Testis (tissue), 3 donors: ENCODE results near the gene KLHL11. TPM values are rescaled to one million over a fixed set of nuclear protein-coding genes. Genes with fewer than 3 reads are reported as not detected.

Experiments
- DNase-seq: peaks from one replicate; pipeline ENCODE4 v3.0.0-alpha.2; 2019
- H3K27ac ChIP-seq, 2 donors: fragments of 200-600 bp; sonication (generic); one replicate each; pipeline ENCODE4 v1.5.1; 2019
- H3K27me3 ChIP-seq: fragments of 200-600 bp; sonication (generic); one replicate; pipeline ENCODE4 v1.5.1; 2019
- H3K36me3 ChIP-seq: fragments of 200-600 bp; sonication (generic); one replicate; pipeline ENCODE4 v1.5.1; 2017; ENCODE audit warnings: low read depth; ENCODE audit errors: missing control alignments
- H3K4me1 ChIP-seq: fragments of 200-600 bp; sonication (generic); one replicate; pipeline ENCODE4 v1.5.1; 2019
- H3K4me3 ChIP-seq, 2 donors: fragments of 200-600 bp; sonication (generic); one replicate each; pipeline ENCODE4 v1.5.1; 2017 to 2019
- H3K9me3 ChIP-seq: fragments of 200-600 bp; sonication (generic); one replicate; pipeline ENCODE4 v1.5.1; 2017
- CTCF ChIP-seq, 3 experiments: fragments of 450-650 bp in 2 of 3; fragments of 200-600 bp in 1 of 3; sonication (generic) in 1 of 3; IDR thresholded peaks; one replicate each; pipeline ENCODE4 v1.5.1; 2016 to 2019; ENCODE audit warnings: antibody characterized with exemption in 3 of 3, mild to moderate bottlenecking in 2 of 3, moderate library complexity in 1 of 3
- POLR2A ChIP-seq: fragments of 450-650 bp; IDR thresholded peaks from one replicate; pipeline ENCODE4 v1.6.1; 2017; ENCODE audit warnings: antibody characterized with exemption, mild to moderate bottlenecking, moderate library complexity
- WGBS, 2 donors: methylation state at CpG; one replicate each; pipeline ENCODE4 v1.1.5; 2018; 5-methylcytosine and 5-hydroxymethylcytosine counted together
- intact Hi-C: fragments of 100-400 bp; cut with DNase I; formaldehyde crosslinking; loops from one replicate; pipeline ENCODE4 v1.15.1; 2023; ENCODE audit warnings: low total_unique reads
- polyA plus RNA-seq: library from polyadenylated mRNA; stranded (reverse); fragments of 350-450 nt; fragmentation: Illumina TruSeq; extraction: RNeasy Lipid Tissue Mini Kit (QIAGEN cat#74804); gene quantifications from one replicate; pipeline ENCODE4 v1.2.3, GENCODE V29; 2014; ENCODE audit warnings: low read depth, low replicate concordance; ENCODE audit not compliant: insufficient read depth
- total RNA-seq, 2 donors: library from RNA; depleted of rRNA; stranded (reverse); fragments of >200 nt; gene quantifications; one replicate each; pipeline ENCODE4 v1.2.3, GENCODE V29; 2016

Gene KLHL11
- total and polyA plus RNA-seq, 3 donors from 2014 or later = 28.2 to 70.2 (median 61.3) TPM

DNA sequence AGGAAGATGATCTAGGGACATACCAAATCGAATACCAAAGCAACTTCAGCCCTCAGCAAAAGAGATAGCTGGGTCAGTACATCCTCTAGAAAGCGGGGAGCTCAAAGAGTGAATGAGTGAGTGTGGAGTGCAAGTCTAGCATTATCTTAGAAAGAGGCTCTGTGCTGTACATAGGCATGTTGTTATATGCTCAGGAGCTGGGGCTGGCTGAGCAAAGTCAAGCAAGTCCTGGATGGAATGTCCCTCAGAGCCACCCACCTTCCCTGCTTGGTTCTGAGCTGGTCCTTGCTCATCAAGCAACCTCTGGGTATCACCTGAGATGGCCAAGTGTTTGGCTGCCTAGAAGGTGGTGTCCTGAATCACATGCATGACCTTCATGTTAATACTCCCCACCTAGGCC is 4.9 kb upstream of the KLHL11 start:
- WGBS, 2 donors = 71 to 81% methylated on average over 2 of the region's 2 CpGs
- Histone ChIP-seq H3K36me3 (no peaks in the 10 kb centered on the region), H3K4me1 (no peaks in the 10 kb centered on the region)

DNA sequence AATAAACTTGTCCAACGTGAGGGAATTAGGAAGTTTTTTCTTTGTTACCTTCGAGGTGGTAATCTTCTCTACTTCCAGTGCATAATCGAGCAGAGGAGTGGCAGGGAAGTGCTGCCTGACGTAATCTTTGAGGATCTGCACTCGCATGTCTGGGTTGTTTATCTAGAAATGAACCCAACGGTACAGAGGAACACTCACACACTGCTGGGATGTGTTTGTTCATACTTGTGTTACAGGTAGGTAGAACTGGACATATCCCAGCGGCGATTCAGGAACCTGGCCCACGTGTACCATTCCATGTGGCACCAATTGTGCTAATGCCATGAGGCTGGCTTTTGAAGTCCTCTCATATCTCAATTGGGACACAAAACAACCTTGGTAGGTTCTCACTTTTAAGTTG is 4.2 kb upstream of the KLHL11 start:
- Histone ChIP-seq H3K27me3 (no peaks in the 10 kb centered on the region), H3K36me3 (no peaks in the 10 kb centered on the region), H3K4me1 (no peaks in the 10 kb centered on the region), H3K27ac (no peak overlapping the region), H3K9me3 (no peaks in the 10 kb centered on the region), H3K4me3 (no peak overlapping the region)
- intact Hi-C loops = no loop called here
- 77 to 79% methylated on average over 9 of the region's 9 CpGs for WGBS, 2 donors
- TF ChIP-seq CTCF (IDR thresholded peaks at IDR 0.05) = no peak
- TF ChIP-seq POLR2A = no peak
- DNase-seq = no peak

More for the DNA sequence above, 4.9 kb upstream of the KLHL11 start:
- Histone ChIP-seq H3K4me3 (no peak overlapping the region), H3K9me3 (no peaks in the 10 kb centered on the region), H3K27ac (no peak overlapping the region), H3K27me3 (no peaks in the 10 kb centered on the region)
- intact Hi-C loops = no loop called here
- TF ChIP-seq CTCF (IDR thresholded peaks at IDR 0.05) (no peak), POLR2A (no peak)
- no peak for DNase-seq

GRCh38 chr17:41868568-41868967 is 3.3 kb upstream of the KLHL11 start:
- no peaks in the 10 kb centered on the region for H3K36me3 ChIP-seq

DNA sequence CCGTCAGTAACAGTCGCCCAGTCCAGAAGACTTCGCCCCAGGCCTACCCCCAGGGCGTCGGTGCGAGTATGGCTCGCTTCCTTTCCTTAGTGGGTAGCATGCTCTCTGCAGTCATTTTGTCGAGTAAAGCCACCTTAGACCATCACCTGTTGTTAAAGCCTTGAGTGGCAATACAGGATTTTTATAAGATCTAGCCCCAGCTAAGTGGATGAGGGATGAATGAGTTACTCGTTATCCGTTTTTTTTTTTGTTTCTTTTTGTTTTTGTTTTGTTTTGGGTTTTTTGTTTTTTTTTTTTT is 322 bp upstream of the KLHL11 start:
- Histone ChIP-seq H3K4me3 (peak overlapping the region; percentile 89 to 92), H3K4me1 (peaks cover 18% of the 10 kb centered on the region), H3K27ac (peak overlapping the region; percentile 75 to 89), H3K27me3 (no peaks in the 10 kb centered on the region), H3K36me3 (no peaks in the 10 kb centered on the region), H3K9me3 (no peaks in the 10 kb centered on the region)
- 1 to 2% methylated on average over 7 to 10 of the region's 10 CpGs for WGBS, 2 donors
- intact Hi-C loops = no loop called here
- no peak for DNase-seq
- no peak for TF ChIP-seq CTCF (IDR thresholded peaks at IDR 0.05)
- TF ChIP-seq POLR2A = no peak

More at GRCh38 chr17:41868568-41868967, 3.3 kb upstream of the KLHL11 start:
- Histone ChIP-seq H3K4me3 (no peak overlapping the region), H3K9me3 (no peaks in the 10 kb centered on the region), H3K27me3 (no peaks in the 10 kb centered on the region), H3K4me1 (peaks cover 9% of the 10 kb centered on the region), H3K27ac (no peak overlapping the region)
- WGBS, 2 donors = 75 to 77% methylated on average over 3 of the region's 3 CpGs
- TF ChIP-seq POLR2A (no peak), CTCF (IDR thresholded peaks at IDR 0.05) (no peak)
- intact Hi-C loops = no loop called here
- DNase-seq = no peak

DNA sequence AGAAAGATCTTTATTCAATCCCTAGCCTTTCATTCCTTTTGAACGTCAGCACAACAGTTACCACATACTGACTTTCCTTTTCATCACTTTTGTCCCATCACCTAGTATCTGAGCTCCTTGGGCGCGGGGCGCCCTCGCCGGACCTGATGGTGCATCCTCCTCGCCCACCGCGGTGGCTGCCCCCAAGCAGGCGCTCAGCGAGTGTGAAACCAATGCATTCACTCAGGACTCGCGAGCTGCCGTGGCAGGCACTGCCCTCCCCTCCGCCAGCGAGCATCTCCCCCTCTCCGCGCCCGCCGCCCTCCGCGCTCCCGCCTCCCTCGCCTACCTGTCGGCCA is 756 bp downstream of the KLHL11 start:
- Histone ChIP-seq H3K27me3 (no peaks in the 10 kb centered on the region), H3K36me3 (no peaks in the 10 kb centered on the region), H3K9me3 (no peaks in the 10 kb centered on the region), H3K4me3 (peak overlapping the region; percentile 89 to 92), H3K27ac (peak overlapping the region; percentile 75 to 89), H3K4me1 (peaks cover 18% of the 10 kb centered on the region)
- peak; percentile 62 for DNase-seq
- WGBS, 2 donors = 0 to 1% methylated on average over 15 to 19 of the region's 25 CpGs
- intact Hi-C loops = no loop called here
- no peak for TF ChIP-seq CTCF (IDR thresholded peaks at IDR 0.05)
- no peak for TF ChIP-seq POLR2A
